Head of caudate nucleus (tissue), 42 donors: Measurements from ENCODE around the gene ZNF853.
"Not testable (repeated sequence)": the region's sequence is repeated elsewhere in the genome, so short reads cannot be mapped to it uniquely, and the experiment has no call there.

Source experiments
- DNase-seq, 42 donors: peaks; one replicate each; pipeline versions ENCODE4 v3.0.0 to v3.0.0-alpha.2; 2020 to 2021; ENCODE audit warnings: mixed read lengths in 7 of 42
- intact Hi-C: fragments of 100-400 bp; cut with DNase I; formaldehyde crosslinking; loops from one replicate; pipeline ENCODE4 v1.15.0; 2022

The ZNF853 gene

DNA sequence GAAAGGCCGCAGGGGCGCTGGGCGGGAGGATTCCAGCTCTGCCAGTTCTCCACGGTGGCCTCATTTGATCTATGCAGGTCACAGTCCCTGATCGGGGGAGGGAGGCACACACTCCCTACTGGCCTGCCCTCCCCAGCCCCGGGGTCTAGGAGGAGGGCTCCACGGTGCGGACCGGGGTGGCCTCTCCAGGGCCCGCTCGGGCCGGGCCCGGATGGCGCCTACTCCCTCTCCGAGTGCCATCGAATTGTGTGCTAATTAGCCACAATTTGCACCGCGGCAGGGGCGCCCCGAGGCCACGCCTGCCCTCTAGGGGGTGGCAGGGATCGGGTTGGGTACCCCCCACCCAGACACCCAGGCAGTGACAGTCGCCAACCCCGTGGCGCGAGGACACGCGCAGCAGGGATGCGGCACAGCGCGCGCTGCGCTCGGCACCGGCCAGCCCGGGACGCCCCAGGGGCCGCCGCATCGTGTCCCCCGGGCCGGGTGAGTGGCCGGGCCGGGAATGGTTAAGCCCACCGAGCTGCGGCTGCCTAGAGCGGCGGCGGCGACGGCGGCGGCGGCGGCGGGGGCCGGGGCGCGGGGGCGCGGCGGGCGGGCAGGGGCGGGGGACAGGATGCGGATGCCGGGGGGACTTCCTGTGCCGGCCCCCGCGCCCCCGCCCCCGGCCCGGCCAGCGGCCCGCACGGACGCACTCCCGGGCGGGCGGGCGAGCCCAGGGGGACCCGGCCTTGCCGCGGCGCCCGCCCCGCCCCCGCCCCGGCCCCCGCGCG, at the start of gene ZNF853:
Gene ZNF853, plus strand, starts transcription at position 658 of the 770 bp plus-strand sequence. CDS start 565 bp downstream, outside the sequence.
- intact Hi-C loops = no loop called here
- DNase-seq = peak in 34 of 42 donors; percentile 13 to 75 (median 40)

DNA sequence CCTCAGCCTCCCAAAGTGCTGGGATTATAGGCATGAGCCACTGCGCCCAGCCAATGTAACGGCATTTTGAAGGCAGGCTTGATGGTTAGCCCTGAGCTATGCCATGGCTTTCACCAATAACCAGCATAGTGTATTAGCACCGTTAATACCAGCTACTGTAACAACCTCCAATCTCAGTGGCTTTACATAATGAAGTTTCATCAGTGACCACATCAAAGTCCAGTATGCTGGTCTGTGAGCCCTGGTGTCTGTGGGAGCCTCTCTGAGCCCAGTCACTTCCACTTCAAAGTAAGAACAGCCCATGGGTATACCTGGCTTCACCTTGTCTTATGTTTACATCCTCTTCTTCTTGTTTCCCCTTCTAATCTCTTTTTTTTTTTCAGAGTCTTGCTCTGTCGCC, 49.8 kb upstream of the ZNF853 start:
- DNase-seq = no peak
- intact Hi-C loops = no loop called here

DNA sequence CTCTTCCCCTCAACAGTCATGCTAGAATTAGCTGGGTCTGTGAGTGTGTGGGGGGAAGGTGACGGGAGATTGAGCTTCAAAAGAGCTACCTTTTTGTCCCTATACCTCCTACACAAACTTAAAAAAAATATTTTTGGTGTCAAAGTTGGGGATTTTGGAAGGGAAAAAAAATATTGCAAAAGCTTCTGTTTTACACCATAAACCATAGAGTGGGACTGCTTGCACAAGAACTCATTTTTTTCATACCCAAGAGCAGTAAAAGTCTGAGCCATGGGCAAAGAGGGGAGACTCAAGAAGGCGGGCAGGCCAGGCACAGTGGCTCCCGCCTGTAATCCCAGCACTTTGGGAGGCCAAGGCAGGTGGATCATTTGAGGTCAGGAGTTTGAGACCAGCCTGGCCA, 47.5 kb upstream of the ZNF853 start:
- intact Hi-C loops = no loop called here

DNA sequence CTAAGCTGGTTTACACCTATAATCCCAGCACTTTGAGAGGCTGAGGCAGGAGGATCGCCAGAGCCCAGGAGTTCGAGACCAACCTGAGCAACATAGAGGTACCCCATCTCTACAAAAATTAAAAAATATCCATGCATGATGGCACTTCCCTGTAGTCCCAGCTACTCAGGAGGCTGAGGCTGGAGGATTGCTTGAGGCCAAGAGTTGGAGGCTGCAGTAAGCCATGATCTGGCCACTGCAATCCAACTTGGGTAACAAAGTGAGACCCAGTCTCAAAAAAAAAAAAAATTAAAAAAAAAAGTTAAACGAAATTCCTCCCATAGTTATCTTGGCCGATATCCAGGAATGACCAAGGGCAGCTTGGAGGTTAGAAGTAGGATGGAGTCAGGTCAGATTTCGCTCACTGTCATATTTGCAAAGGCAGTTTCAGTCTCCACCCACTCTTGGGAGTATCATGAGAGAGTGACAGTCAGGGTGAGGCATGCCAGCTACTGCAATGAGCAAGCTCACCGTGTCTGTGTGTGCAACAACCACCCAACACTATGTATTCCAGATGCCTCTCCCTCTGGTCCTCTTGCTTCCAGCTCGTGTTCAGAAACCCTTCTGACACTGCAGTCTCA, 44.1 kb upstream of the ZNF853 start:
- no peak for DNase-seq
- intact Hi-C loops = no loop called here

More for the DNA sequence above, 47.5 kb upstream of the ZNF853 start:
- DNase-seq = no peak

DNA sequence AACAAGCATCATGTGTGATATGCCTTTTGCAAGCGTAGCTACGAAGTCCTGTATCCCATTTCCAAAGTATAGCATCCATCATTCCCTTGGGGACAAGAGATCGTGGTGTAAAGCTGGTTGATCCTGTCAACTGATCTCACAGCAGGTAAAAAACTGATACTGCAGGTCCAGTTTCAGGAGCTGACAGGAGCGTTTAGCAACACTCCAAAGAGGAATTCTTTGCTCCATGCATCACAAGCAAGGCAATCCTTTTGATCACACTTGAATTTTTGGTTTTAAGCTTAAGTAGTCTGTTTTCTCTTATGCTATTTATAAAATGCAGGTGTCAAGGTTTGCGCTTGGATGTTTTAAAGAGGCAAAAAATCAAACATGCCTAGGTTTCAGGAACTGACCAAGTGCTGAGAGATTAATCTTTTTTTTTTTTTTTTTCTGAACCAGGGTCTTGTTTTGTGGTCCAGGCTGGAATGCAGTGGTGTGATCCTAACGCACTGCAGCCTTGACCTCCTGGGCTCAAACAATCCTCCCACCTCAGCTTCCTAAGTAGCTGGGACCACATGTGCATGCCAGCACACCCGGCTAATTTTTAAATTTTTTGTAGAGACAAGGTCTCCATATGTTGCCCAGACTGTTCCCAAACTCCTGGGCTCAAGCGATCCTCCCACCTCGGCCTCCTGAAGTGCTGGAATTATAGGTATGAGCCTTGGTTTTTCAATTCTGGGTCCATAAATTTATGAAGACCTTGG, 40.0 kb upstream of the ZNF853 start:
- DNase-seq = no peak
- intact Hi-C loops = no loop called here

DNA sequence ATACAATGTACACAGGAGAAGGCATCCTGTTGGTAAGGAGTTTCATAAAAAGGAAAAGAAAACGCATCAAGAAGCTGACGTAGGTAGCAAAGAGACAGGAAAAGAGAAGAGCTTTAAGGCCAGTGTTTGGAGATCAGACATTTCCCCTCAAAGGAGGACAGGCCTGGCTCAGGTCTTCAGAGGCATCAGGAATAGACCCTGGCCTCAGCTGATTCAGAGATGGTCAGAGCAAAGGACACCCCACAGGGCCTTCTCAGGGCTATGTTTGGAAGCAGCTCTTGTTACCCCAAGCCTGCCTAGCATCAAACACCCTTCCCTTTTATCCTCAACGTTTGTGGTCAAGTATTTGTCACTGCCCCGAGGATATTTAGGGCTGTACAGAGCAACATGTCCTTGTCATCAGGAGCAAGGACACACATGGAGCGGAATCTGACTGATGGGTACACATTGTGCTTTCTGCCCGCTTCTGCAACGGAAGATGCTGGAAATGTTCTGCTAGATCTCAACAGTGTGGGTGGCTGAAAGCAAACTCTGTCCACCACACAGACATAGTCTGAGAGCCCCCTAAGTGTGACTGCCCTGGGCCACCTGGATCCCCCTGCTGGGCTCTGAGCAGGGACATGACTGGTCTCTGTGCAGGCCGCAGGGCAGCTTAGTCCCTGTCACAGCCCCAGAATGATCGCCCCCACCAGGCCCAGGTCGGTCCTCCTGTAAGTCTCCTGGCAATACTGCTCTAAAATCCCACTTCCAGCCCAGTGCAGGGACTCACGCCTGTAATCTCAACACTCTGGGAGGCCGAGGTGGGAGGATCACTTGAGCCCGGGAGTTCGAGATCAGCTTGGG, 39.2 kb upstream of the ZNF853 start:
- DNase-seq = no peak
- intact Hi-C loops = no loop called here

DNA sequence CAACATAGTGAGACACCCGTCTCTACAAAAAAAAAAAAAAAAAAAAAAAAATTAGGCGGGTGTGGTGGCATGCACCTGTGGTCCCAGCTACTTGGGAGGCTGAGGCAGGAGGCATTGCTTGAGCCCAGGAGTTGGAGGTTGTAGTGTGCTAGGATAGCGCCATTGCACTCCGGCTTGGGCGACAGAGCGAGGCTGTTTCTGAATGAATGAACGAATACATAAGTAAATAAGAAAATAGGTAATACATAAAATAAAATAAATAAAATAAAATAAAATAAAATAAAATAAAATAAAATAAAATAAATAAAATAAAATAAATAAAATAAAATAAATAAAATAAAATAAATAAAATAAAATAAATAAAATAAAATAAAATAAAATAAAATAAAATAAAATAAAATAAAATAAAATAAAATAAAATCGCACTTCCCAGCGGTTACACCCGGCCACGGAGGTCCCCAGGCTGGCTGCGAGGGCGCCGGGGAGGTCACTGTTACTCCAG, 38.5 kb upstream of the ZNF853 start:
- intact Hi-C loops = not testable (repeated sequence)
- DNase-seq = peak in 7 of 42 donors; percentile 13 to 48 (median 22)

DNA sequence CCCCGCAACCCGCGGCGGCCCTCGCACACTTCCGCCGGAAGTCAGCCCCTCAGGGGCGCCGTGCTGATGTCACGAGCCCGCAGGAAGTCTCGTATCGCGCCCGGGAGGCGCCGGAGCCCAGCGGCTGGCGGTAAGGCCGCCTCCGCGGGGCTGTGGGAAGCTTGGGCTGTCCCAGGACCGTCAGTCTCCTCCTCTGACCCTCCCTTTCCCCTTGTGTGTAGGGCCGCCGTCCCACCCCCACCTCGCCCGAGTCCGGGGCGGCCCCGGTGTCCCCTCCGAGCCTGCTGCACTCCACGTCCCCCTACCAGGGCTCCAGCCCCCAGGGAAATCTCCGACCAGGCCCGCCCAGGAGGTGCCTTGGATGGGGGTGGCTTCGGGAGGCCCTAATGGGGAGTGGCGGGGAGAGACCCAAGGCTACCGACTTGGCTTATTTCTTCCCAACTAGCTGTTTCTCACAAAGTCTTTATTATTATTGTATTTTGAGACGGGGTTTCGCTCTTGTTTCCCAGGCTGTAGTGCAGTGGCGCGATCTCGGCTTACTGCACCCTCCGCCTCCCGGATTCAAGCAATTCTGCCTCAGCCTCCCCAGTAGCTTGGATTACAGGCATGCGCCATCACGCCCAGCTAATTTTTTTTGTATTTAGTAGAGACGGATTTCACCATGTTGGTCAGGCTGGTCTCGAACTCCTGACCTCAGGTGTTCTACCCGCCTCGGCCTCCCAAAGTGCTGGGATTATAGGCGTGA, 37.9 kb upstream of the ZNF853 start, which contains the start of gene ZDHHC4:
Gene ZDHHC4, plus strand, starts transcription at position 86 of the 745 bp plus-strand sequence. CDS start 3,108 bp downstream, outside the sequence.
- intact Hi-C loops = no loop called here
- peak; percentile 70 to 94 (median 89) for DNase-seq

DNA sequence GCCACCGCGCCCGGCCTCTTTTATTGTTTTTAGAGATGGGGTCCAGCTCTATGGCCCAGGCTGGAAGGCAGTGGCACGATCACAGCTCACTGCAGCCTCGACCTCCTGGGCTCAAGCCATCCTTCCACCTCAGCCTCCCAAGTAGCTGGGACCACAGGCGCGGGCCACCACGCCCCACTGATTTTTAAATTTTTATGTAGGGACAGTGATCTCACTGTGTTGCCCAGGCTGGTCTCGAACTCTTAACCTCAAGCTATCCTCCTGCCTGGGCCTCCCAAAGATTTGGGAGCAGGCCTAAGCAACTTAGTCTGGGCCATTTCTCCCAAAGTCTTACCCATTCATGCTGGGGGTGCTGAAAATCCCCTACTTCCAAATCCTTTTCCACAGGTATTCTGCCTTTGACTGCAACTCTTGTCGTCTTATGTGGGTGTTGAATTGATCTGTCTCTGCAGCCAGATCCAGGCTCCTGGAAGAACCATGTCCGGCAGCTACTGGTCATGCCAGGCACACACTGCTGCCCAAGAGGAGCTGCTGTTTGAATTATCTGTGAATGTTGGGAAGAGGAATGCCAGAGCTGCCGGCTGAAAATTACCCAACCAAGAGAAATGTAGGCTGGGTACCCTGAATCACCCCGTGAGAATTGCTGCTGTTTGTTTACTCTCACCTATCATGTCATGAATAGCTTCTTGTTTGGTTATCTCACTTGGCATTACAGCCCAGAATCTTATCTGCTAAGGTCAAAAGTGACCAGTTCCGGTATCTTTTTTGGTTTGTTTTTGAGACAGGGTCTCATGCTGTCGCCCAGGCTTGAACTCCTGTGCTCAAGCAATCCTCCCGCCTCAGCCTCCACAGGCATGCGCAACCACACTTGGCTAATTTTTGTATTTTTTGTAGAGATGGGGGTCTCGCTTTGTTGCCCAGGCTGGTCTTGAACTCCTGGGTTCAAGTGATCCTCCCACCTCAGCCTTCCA, 37.0 kb upstream of the ZNF853 start:
- no peak for DNase-seq
- intact Hi-C loops = no loop called here

DNA sequence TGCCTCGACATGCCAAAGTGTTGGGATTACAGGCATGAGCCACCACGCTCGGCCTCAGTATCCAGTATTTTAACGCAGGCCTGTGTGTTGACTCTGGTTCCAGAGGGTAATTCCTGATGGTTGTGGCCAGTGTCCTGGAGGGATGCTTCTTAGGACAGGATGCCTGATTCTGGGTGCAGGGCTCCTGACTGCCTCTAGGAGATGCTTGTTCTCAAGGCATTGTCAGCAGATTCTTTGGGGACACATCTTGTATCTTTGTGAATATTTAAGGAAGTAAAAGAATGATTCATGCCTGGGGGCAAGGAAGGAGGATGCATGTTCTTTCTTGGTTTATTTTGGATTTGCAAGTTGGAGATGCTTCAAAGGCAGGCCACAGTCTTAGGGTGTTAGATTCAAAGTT, 36.0 kb upstream of the ZNF853 start:
- DNase-seq = peak in 13 of 42 donors; percentile 7 to 64 (median 30)

DNA sequence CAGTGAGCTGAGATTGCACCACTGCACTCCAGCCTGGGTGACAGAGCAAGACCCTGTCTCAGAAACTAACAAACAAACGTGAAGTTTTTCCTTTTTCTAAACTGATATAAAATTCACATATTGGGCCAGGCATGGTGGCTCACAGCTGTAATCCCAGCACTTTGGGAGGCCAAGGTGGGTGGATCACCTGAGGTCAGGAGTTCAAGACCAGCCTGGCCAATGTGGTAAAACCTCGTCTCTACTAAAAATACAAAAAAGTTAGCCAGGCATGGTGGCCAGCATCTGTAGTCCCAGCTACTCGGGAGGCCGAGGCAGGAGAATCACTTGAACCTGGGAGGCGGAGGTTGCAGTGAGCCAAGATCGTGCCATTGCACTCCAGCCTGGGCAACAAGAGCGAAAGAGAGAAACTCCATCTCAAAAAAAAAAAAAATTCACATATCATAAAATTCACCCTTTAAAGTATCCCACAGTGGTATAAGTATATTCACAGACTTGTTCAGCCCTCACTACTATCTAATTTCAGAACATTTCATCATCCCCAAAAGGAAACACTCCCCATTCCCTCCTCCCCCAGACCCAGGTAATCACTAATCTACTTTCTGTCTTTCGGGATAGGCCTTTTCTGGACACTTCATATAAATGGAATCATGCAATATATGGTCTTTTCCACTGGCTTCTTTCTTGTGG, 29.5 kb upstream of the ZNF853 start:
- DNase-seq = not testable (repeated sequence)

More for the DNA sequence above, 36.0 kb upstream of the ZNF853 start:
- intact Hi-C loops = no loop called here

DNA sequence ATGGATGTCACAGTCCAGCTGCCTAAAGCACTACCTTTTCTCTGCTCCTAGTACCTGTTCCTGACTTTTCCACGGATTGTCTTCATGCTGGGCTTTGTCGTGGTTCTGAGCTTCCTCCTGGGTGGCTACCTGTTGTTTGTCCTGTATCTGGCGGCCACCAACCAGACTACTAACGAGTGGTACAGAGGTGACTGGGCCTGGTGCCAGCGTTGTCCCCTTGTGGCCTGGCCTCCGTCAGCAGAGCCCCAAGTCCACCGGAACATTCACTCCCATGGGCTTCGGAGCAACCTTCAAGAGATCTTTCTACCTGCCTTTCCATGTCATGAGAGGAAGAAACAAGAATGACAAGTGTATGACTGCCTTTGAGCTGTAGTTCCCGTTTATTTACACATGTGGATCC, 26.8 kb upstream of the ZNF853 start:
- intact Hi-C loops = no loop called here
- DNase-seq = no peak

More for the DNA sequence above, 29.5 kb upstream of the ZNF853 start:
- intact Hi-C loops = not testable (repeated sequence)

DNA sequence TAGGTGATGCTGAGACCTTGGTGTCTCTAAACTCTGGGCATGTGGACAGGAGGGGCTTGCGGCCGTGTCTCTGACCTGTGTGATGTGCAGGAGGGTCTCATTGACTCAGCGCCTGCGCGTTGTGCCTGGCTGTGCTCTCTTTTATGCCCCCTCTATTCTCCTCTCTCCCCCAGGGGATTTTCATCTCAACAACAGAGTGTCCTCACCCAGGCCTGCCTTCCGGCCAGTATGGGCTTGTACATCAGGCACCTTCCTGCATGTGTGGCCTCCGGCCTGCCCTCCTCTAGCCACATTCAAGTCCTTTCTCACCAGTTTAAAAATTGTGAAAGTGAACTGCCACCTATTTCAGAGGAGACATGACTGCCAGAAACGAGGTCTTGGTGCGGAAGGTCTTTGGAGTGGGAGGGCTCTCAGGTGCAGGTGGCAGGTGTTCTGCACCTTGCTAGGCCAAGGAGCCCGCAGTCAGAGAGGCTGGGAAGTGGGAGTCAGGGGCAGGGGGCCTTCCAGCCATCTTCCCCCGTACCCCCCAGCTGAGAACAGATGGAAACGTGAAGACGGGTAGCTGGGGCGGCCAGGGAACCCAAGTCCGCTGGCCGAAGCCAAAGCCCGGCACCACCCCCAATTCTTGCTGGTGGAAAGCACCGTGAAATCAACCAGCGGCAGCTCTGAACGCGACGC, 26.1 kb upstream of the ZNF853 start:
- DNase-seq = peak in 1 of 42 donors; percentile 12
- intact Hi-C loops = no loop called here

DNA sequence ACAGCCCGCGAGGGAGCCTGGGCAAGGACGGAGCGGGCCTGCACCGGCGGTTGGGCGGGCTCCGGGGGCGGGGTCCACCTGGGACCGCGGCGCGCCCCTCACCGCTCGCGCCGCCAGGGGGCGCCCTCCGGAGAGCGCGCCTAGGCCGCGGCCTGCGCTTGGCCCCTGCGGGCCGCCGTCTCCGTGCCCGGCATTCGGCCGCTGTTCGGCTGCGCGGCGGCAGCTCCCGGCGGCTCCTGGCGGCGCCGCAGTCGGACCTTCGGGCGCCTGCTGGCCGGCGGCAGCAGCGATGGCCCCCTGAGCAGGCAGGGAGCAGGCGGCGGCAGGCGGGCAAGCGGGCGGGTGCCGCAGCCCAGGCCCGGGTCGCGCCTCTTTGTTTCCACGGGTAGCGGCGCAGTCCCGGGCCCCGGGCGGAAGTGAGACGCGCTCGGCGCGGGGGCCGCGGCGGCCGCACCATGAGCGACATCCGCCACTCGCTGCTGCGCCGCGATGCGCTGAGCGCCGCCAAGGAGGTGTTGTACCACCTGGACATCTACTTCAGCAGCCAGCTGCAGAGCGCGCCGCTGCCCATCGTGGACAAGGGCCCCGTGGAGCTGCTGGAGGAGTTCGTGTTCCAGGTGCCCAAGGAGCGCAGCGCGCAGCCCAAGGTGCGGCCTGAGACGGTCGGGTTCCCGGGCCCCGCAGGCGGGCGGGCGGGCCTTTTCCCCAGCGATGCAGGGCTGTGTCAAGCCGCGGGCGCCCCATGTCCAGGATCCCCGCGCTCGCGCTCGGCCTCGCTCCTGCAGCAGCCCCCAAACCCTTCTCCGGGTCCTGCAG, 25.4 kb upstream of the ZNF853 start, which contains the start of gene INTS15:
Gene INTS15, plus strand, starts transcription at position 193 of the 816 bp plus-strand sequence. Its CDS starts 263 bp downstream, at position 456.
- intact Hi-C loops = loop anchor here (5.0 kb wide), 1 partner anchor 47 kb away; the partner anchor contains the start of gene ZNF316
- peak; percentile 18 to 88 (median 73) for DNase-seq
